ENCODE measurements around the gene ZBTB12. TPM values are rescaled to one million over a fixed set of nuclear protein-coding genes. Genes with fewer than 3 reads are reported as not detected.

ZBTB12 gene
- total and polyA plus RNA-seq, 2 of the 13 experiments (the other 11 are each of a cell fraction or from before 2014, with no cell fraction given): 4.8 to 6.0 TPM

DNA sequence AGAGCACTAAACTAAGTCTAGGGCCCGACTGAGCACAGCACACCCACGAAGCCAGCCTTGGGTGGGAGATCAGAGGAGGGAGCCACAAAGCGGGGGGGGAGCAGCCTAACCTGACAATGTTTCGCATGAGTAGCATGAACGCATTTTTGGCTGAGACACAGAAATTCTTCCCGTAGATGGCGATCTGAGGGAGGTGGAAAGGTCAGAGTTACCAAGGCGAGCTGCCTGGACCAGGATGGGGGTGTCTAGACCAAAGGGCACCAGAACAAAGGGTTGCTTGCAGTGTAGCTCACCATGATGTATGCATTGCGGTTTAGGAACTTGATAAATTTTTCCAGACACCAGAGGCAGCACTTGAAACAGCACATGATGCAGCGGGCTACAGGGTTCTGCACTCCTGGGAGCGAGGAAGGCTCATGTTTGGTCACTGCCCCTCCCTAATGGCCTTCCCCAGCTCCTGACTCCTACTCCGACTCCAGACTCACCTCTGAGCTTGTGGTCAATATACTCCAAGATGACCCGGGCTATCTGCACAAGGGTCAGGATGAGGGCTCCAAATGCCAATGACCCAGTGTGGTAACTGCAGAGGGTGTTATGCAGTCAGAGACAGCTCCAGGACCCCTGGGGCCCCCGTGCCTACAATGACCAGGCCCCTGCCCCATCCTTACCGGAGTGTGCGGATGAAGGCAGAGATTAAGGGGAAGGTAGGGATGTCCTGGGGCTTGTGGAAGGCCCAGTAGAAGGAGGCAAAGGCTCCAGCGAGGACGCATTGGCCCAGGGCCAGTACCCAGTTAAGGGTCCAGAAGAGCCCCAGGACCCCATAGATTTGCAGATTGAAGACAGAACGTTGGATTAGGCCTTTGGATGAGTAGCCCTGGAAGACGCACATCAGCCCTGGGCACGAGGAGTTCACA lies 36.4 kb downstream of the ZBTB12 start (continued):
- TF ChIP-seq TCF12 (IDR thresholded peaks at IDR 0.05) (no peak), TCF12 (CRISPR knock-in tag; IDR thresholded peaks at IDR 0.05) (no peak), ZNF510 (CRISPR knock-in tag; IDR thresholded peaks at IDR 0.05; ENCODE audit: low read depth) (no peak), ZFY (CRISPR knock-in tag; IDR thresholded peaks at IDR 0.05) (peak; percentile 66), ZNF24 (IDR thresholded peaks at IDR 0.05) (no peak), HOXD1 (CRISPR knock-in tag; IDR thresholded peaks at IDR 0.05) (no peak; the same call in 1 of the 2 replicates), HOXA9 (CRISPR knock-in tag; IDR thresholded peaks at IDR 0.05; ENCODE audit: borderline replicate concordance) (no peak), HNRNPL (IDR thresholded peaks at IDR 0.05; ENCODE audit: low read depth, low read length) (no peak), ZNF446 (CRISPR knock-in tag; IDR thresholded peaks at IDR 0.05) (no peak), ZBTB3 (CRISPR knock-in tag; IDR thresholded peaks at IDR 0.05; ENCODE audit: borderline replicate concordance, low read depth) (no peak), ZNF713 (CRISPR knock-in tag; IDR thresholded peaks at IDR 0.05) (no peak; the same call in 1 of the 2 replicates), ZNF607 (CRISPR knock-in tag; IDR thresholded peaks at IDR 0.05; ENCODE audit: borderline replicate concordance) (no peak; the same call in 1 of the 2 replicates), HMG20B (CRISPR knock-in tag; conservative IDR thresholded peaks at IDR 0.05) (peak; percentile 66; the same call in 1 of the 2 replicates), ZNF296 (CRISPR knock-in tag; conservative IDR thresholded peaks at IDR 0.05) (peak; percentile 91), ZNF317 (CRISPR knock-in tag; IDR thresholded peaks at IDR 0.05) (no peak), SP140L (CRISPR knock-in tag; IDR thresholded peaks at IDR 0.05; ENCODE audit: borderline replicate concordance) (no peak)
- TF ChIP-seq, protein P1, sequence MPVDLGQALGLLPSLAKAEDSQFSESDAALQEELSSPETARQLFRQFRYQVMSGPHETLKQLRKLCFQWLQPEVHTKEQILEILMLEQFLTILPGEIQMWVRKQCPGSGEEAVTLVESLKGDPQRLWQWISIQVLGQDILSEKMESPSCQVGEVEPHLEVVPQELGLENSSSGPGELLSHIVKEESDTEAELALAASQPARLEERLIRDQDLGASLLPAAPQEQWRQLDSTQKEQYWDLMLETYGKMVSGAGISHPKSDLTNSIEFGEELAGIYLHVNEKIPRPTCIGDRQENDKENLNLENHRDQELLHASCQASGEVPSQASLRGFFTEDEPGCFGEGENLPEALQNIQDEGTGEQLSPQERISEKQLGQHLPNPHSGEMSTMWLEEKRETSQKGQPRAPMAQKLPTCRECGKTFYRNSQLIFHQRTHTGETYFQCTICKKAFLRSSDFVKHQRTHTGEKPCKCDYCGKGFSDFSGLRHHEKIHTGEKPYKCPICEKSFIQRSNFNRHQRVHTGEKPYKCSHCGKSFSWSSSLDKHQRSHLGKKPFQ (CRISPR knock-in tag; IDR thresholded peaks at IDR 0.05; ENCODE audit: insufficient replicate concordance): no peak
- TF ChIP-seq, protein P2, sequence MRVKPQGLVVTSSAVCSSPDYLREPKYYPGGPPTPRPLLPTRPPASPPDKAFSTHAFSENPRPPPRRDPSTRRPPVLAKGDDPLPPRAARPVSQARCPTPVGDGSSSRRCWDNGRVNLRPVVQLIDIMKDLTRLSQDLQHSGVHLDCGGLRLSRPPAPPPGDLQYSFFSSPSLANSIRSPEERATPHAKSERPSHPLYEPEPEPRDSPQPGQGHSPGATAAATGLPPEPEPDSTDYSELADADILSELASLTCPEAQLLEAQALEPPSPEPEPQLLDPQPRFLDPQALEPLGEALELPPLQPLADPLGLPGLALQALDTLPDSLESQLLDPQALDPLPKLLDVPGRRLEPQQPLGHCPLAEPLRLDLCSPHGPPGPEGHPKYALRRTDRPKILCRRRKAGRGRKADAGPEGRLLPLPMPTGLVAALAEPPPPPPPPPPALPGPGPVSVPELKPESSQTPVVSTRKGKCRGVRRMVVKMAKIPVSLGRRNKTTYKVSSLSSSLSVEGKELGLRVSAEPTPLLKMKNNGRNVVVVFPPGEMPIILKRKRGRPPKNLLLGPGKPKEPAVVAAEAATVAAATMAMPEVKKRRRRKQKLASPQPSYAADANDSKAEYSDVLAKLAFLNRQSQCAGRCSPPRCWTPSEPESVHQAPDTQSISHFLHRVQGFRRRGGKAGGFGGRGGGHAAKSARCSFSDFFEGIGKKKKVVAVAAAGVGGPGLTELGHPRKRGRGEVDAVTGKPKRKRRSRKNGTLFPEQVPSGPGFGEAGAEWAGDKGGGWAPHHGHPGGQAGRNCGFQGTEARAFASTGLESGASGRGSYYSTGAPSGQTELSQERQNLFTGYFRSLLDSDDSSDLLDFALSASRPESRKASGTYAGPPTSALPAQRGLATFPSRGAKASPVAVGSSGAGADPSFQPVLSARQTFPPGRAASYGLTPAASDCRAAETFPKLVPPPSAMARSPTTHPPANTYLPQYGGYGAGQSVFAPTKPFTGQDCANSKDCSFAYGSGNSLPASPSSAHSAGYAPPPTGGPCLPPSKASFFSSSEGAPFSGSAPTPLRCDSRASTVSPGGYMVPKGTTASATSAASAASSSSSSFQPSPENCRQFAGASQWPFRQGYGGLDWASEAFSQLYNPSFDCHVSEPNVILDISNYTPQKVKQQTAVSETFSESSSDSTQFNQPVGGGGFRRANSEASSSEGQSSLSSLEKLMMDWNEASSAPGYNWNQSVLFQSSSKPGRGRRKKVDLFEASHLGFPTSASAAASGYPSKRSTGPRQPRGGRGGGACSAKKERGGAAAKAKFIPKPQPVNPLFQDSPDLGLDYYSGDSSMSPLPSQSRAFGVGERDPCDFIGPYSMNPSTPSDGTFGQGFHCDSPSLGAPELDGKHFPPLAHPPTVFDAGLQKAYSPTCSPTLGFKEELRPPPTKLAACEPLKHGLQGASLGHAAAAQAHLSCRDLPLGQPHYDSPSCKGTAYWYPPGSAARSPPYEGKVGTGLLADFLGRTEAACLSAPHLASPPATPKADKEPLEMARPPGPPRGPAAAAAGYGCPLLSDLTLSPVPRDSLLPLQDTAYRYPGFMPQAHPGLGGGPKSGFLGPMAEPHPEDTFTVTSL (CRISPR knock-in tag; IDR thresholded peaks at IDR 0.05; ENCODE audit: borderline replicate concordance): peak; percentile 55; the same call in 1 of the 2 replicates
- TF ChIP-seq, protein P3, sequence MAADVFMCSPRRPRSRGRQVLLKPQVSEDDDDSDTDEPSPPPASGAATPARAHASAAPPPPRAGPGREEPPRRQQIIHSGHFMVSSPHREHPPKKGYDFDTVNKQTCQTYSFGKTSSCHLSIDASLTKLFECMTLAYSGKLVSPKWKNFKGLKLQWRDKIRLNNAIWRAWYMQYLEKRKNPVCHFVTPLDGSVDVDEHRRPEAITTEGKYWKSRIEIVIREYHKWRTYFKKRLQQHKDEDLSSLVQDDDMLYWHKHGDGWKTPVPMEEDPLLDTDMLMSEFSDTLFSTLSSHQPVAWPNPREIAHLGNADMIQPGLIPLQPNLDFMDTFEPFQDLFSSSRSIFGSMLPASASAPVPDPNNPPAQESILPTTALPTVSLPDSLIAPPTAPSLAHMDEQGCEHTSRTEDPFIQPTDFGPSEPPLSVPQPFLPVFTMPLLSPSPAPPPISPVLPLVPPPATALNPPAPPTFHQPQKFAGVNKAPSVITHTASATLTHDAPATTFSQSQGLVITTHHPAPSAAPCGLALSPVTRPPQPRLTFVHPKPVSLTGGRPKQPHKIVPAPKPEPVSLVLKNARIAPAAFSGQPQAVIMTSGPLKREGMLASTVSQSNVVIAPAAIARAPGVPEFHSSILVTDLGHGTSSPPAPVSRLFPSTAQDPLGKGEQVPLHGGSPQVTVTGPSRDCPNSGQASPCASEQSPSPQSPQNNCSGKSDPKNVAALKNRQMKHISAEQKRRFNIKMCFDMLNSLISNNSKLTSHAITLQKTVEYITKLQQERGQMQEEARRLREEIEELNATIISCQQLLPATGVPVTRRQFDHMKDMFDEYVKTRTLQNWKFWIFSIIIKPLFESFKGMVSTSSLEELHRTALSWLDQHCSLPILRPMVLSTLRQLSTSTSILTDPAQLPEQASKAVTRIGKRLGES (CRISPR knock-in tag; IDR thresholded peaks at IDR 0.05; ENCODE audit: borderline replicate concordance): peak; percentile 41; the same call in 1 of the 2 replicates

Measured in HepG2 (cell line).